GM12878 (cell line): Measurements from ENCODE around the gene ABHD14A. TPM values are rescaled to one million over a fixed set of nuclear protein-coding genes. Genes with fewer than 3 reads are reported as not detected.

Experiments
- ATAC-seq: fragments of 200-7000 bp; cut with Tn5 transposase; 3 replicates; pipeline ENCODE4 v1.9.1; 2020; ENCODE audit warnings: mild to moderate bottlenecking, moderate library complexity
- BruUV-seq: library from RNA; stranded (reverse); fragments of 400-500 nt; replicated peaks from 2 replicates; lab custom pipeline; 2021; lab: Mats Ljungman, UMichigan
- CTCF ChIA-PET: fragments of 300-600 bp; sonication (Branson Sonifier 250); formaldehyde crosslinking; extraction: SDS; loops from one replicate; lab custom pipeline; 2021; ENCODE audit warnings: inconsistent platforms; lab: Yijun Ruan, JAX
- POLR2A ChIA-PET: fragments of 350-600 bp; formaldehyde crosslinking; extraction: SDS; loops from one replicate; lab custom pipeline; 2021; ENCODE audit warnings: inconsistent platforms; lab: Charles Lee
- RAD21 ChIA-PET: fragments of 300-600 bp; sonication (Branson Sonifier 250); formaldehyde crosslinking; loops from one replicate; lab custom pipeline; 2023; ENCODE audit warnings: antibody characterized with exemption; ENCODE audit not compliant: unreplicated experiment; lab: Charles Lee
- SMC1A ChIA-PET: fragments of 300-600 bp; sonication (Branson Sonifier 250); formaldehyde crosslinking; loops from one replicate; lab custom pipeline; 2023; ENCODE audit not compliant: unreplicated experiment, uncharacterized antibody; lab: Charles Lee
- DNase-seq: peaks from one replicate; pipeline ENCODE4 v3.0.0-alpha.2; 2011; ENCODE audit warnings: low read depth, low spot score
- FAIRE-seq: peaks from 3 replicates; lab custom pipeline; 2011; peaks lifted over from hg19 to GRCh38; lab: Jason Lieb, UNC
- H2AFZ ChIP-seq: 2 replicates; pipeline ENCODE4 v1.6.0; 2011; ENCODE audit warnings: low read depth, low read length, control low read depth; ENCODE audit not compliant: control insufficient read depth
- H3K27ac ChIP-seq: 2 replicates; pipeline ENCODE4 v1.5.1; 2011; ENCODE audit warnings: control low read depth; ENCODE audit not compliant: control insufficient read depth, insufficient read depth
- H3K27me3 ChIP-seq, 2 experiments: replicated peaks in 1 of 2; 2 replicates each; pipeline versions ENCODE4 v1.6.0 to v1.6.1; 2011; ENCODE audit warnings: low read length in 1 of 2; ENCODE audit not compliant: control insufficient read depth in 2 of 2, insufficient read depth in 2 of 2
- H3K36me3 ChIP-seq, 2 experiments: 2 replicates each; pipeline ENCODE4 v1.5.1; 2011; ENCODE audit warnings: low read length in 1 of 2; ENCODE audit not compliant: control insufficient read depth in 2 of 2, insufficient read depth in 2 of 2
- H3K4me1 ChIP-seq: 2 replicates; pipeline ENCODE4 v1.6.1; 2011; ENCODE audit warnings: mild to moderate bottlenecking, low read length, moderate library complexity, mixed read lengths; ENCODE audit not compliant: control insufficient read depth, insufficient read depth
- H3K4me2 ChIP-seq: 2 replicates; pipeline ENCODE4 v1.6.0; 2011; ENCODE audit warnings: control low read depth; ENCODE audit not compliant: control insufficient read depth, insufficient read depth
- H3K4me3 ChIP-seq: fragments of 200-600 bp; sonication (generic); 2 replicates; pipeline ENCODE4 v1.5.1; 2016
- H3K79me2 ChIP-seq: 2 replicates; pipeline ENCODE4 v1.6.0; 2011; ENCODE audit warnings: low read length; ENCODE audit not compliant: control insufficient read depth, insufficient read depth
- H3K9ac ChIP-seq: 2 replicates; pipeline ENCODE4 v1.8.0; 2011; ENCODE audit warnings: low read length, control low read depth, mixed read lengths; ENCODE audit not compliant: control insufficient read depth, insufficient read depth
- H3K9me3 ChIP-seq: replicated peaks from 3 replicates; pipeline ENCODE4 v1.5.1; 2011; ENCODE audit warnings: mild to moderate bottlenecking, low read length; ENCODE audit not compliant: control insufficient read depth, insufficient read depth
- H4K20me1 ChIP-seq: 2 replicates; pipeline ENCODE4 v1.6.0; 2011; ENCODE audit not compliant: control insufficient read depth, insufficient read depth
- EGR1 ChIP-seq, 2 experiments: IDR thresholded peaks; 1 replicate in 1 of 2; 2 replicates in 1 of 2; pipeline ENCODE4 v1.6.1; 2011 to 2012; ENCODE audit warnings: low read depth in 2 of 2, low read length in 2 of 2, borderline replicate concordance in 1 of 2, mild to moderate bottlenecking in 1 of 2, moderate library complexity in 1 of 2
- HSF1 ChIP-seq: fragments of 150-350 bp; IDR thresholded peaks from 2 replicates; pipeline ENCODE4 v1.6.1; 2014; ENCODE audit warnings: mild to moderate bottlenecking, low read depth, low read length
- IKZF1 ChIP-seq: fragments of 450-650 bp; conservative IDR thresholded peaks from 2 replicates; pipeline ENCODE4 v1.6.1; 2017; ENCODE audit warnings: antibody characterized with exemption, mild to moderate bottlenecking
- KAT2A ChIP-seq: conservative IDR thresholded peaks from 2 replicates; pipeline ENCODE4 v1.6.1; 2011; ENCODE audit warnings: low read depth, low read length; ENCODE audit not compliant: control insufficient read depth
- NR2F1 ChIP-seq: fragments of 450-650 bp; conservative IDR thresholded peaks from 2 replicates; pipeline ENCODE4 v1.6.1; 2017; ENCODE audit warnings: mild to moderate bottlenecking
- PAX5 ChIP-seq: IDR thresholded peaks from 2 replicates; pipeline ENCODE4 v1.6.1; 2011; ENCODE audit warnings: low read depth, low read length, borderline replicate concordance
- SRF ChIP-seq, 2 experiments: IDR thresholded peaks; 2 replicates each; pipeline ENCODE4 v1.6.1; 2011; ENCODE audit warnings: low read depth in 2 of 2, low read length in 2 of 2, mild to moderate bottlenecking in 1 of 2, moderate library complexity in 1 of 2
- WGBS: methylation state at CpG from one replicate; pipeline ENCODE4 v1.1.6; 2016; ENCODE audit warnings: low lambda C conversion rate; ENCODE audit not compliant: insufficient replicate concordance, insufficient coverage; ENCODE audit errors: missing lambda C conversion rate; 5-methylcytosine and 5-hydroxymethylcytosine counted together
- in situ Hi-C: fragments of 300-500 bp; cut with MboI; formaldehyde crosslinking; loops from 9 replicates; pipeline ENCODE4 v1.14.3; 2018; ENCODE audit warnings: mixed read lengths
- intact Hi-C: fragments of 100-400 bp; cut with micrococcal nuclease; formaldehyde crosslinking; loops from one replicate; pipeline ENCODE4 v1.14.2; 2022; ENCODE audit not compliant: unreplicated experiment
- polyA plus RNA-seq, 11 experiments: library from polyadenylated mRNA; depleted of rRNA in 4 of 11; unstranded in 6 of 11; stranded (reverse) in 5 of 11; fragments of >200 nt; fragmentation: Nextera tagmentation in 4 of 11; fragmentation: Illumina TruSeq in 1 of 11; extraction: Ambion mirVana in 4 of 11; extraction: Trizol in 1 of 11; gene quantifications; 1 replicate in 1 of 11; 2 replicates in 10 of 11; pipeline versions ENCODE4 v1.2.1 to v1.2.3, GENCODE V29; 2011 to 2016; ENCODE audit warnings: inconsistent platforms in 2 of 11, missing spikeins in 2 of 11, low read depth in 1 of 11
- total RNA-seq, 4 experiments: library from RNA; depleted of rRNA in 3 of 4; stranded (reverse); fragments of >200 nt in 3 of 4; fragmentation: Illumina TruSeq in 1 of 4; extraction: Trizol in 1 of 4; gene quantifications; 2 replicates each; pipeline versions ENCODE4 v1.2.1 to v1.2.3, GENCODE V29; 2013 to 2021

Gene ABHD14A
- total and polyA plus RNA-seq, 10 of the 15 experiments (the other 5 are each of a cell fraction or from before 2014, with no cell fraction given): 1.2 to 27.0 (median 7.9) TPM

- H3K4me3 ChIP-seq: no peak overlapping the region
- H3K27me3 ChIP-seq: no peaks in the 10 kb centered on the region
- H3K9me3 ChIP-seq: no peaks in the 10 kb centered on the region
- H3K36me3 ChIP-seq: no peaks in the 10 kb centered on the region
- BruUV-seq: no TSS peak
- H3K4me1 ChIP-seq: peaks cover 4% of the 10 kb centered on the region
- H3K27ac ChIP-seq: no peak overlapping the region
- ChIA-PET RAD21 (interaction anchor here (1.5 to 7.1 kb wide), 2 partner anchors 19 to 35 kb away, joined by 7 to 70 read pairs; no protein-coding TSS in a partner anchor), SMC1A (interaction anchor here (12.8 kb wide), 1 partner anchor 37 kb away, joined by 116 read pairs; the partner anchor contains the start of gene DUSP7), POLR2A (interaction anchor here (0.8 to 1.2 kb wide), 2 partner anchors 19 to 39 kb away, joined by 3 to 5 read pairs; partner anchors contain the start of gene DUSP7), CTCF (interaction anchor here (0.6 to 8.2 kb wide), 7 partner anchors 9 to 1630 kb away, joined by 3 to 93 read pairs (median 4); partner anchors contain the start of gene DUSP7)
- H3K4me2 ChIP-seq: no peak overlapping the region
- in situ Hi-C loops (no loop called here), intact Hi-C loops (no loop called here)
- FAIRE-seq: no peak
- TF ChIP-seq IKZF1 (no peak), SRF (IDR thresholded peaks at IDR 0.05; ENCODE audit: low read depth in 2 of 2, low read length in 2 of 2) (no peak), PAX5 (no peak), KAT2A (no peak)
- no peak overlapping the region for H3K9ac ChIP-seq
- no peaks in the 10 kb centered on the region for H3K79me2 ChIP-seq
- H2AFZ ChIP-seq: no peak overlapping the region
- WGBS: 39% methylated on average over 11 of the region's 11 CpGs
- DNase-seq: no peak
- no peak for ATAC-seq
- H4K20me1 ChIP-seq: no peaks in the 10 kb centered on the region
Observed at GRCh38 chr3:52017586-52017985, 42.7 kb downstream of the ABHD14A start.

GRCh38 chr3:52018319-52019000 lies 43.6 kb downstream of the ABHD14A start:
- no peak for FAIRE-seq
- no peak overlapping the region for H3K27ac ChIP-seq
- POLR2A ChIA-PET: interaction anchor here (1.0 kb wide), 1 partner anchor 34 kb away, joined by 3 read pairs; no protein-coding TSS in a partner anchor
- 82% methylated on average over 21 of the region's 21 CpGs for WGBS
- H3K4me1 ChIP-seq: peaks cover 8% of the 10 kb centered on the region
- no peak for ATAC-seq
- H2AFZ ChIP-seq: no peak overlapping the region
- H3K36me3 ChIP-seq: no peaks in the 10 kb centered on the region
- no peaks in the 10 kb centered on the region for H4K20me1 ChIP-seq
- no peaks in the 10 kb centered on the region for H3K9me3 ChIP-seq
- no peak overlapping the region for H3K9ac ChIP-seq
- H3K4me3 ChIP-seq: no peak overlapping the region
- no peaks in the 10 kb centered on the region for H3K79me2 ChIP-seq
- in situ Hi-C loops: no loop called here
- no TSS peak for BruUV-seq
- DNase-seq: no peak
- no peaks in the 10 kb centered on the region for H3K27me3 ChIP-seq
- SMC1A ChIA-PET: interaction anchor here (12.8 kb wide), 1 partner anchor 36 kb away, joined by 116 read pairs; the partner anchor contains the start of gene DUSP7
- RAD21 ChIA-PET: interaction anchor here (7.1 kb wide), 1 partner anchor 35 kb away, joined by 70 read pairs; no protein-coding TSS in a partner anchor
- H3K4me2 ChIP-seq: no peak overlapping the region
- intact Hi-C loops: no loop called here
- CTCF ChIA-PET: interaction anchor here (8.2 kb wide), 1 partner anchor 36 kb away, joined by 93 read pairs; the partner anchor contains the start of gene DUSP7
- TF ChIP-seq EGR1 (IDR thresholded peaks at IDR 0.05; ENCODE audit: borderline replicate concordance in 1 of 2, low read depth in 2 of 2, low read length in 2 of 2) (no peak), HSF1 (no peak), NR2F1 (peak; percentile 53)
